ENCODE data around the gene SATL1. TPM values are rescaled to one million over a fixed set of nuclear protein-coding genes. Genes with fewer than 3 reads are reported as not detected.

Gene SATL1
- total RNA-seq, 1 donor from 2014 or later: under 0.01 TPM

DNA sequence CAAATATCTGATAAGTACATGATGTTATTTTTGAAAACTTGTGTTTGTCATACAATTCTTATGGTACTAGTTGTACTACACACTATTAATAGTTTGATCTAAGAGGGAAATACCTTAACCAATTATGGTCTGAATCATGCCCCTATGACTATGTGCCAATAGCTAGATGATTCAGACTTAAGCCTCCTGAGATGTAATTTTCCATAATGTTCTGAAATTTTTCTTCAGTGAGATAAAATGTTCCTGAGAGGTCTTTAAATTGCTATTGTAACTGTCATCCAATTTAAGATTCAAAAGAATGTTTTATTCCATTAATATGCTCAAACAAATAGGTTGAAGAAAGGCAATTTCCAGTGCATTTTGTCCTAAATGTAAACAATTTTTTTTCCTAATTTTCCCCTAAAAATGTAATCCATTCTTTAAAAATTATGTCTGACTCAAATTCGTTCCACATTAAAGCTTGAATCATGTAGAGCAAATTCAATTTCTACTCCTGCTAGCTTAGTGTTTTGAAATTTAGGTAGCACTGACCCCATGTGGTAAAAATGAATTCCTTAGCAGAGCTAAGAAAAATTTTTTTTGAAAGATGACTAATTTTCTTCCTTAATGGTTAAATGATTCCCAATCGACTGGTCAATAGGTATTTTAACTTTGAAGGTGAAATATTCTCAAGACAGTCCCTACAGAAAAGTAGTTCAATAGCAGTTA, 190.8 kb downstream of the SATL1 start:
- no peak overlapping the region for H3K9ac ChIP-seq (ENCODE audit: low read depth in 1 of 3, low read length in 3 of 3)

DNA sequence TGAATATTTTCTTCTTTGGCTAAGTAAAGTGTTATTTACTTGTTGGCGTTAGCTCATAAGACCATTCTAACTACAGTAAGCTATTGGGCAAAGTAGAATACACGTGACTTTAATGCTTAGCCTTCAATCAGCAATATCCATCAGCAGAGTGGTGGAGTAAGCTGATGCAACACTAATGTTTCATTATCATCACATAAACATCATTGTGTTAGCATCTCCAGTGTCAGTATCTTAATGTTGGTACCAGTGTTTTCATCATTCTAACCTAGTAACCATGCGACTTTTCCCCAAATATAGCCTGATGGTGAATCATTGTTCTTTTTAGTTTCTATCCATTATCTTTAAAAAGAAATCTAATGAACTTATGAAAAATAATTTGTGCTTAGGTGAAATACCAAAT, 191.4 kb downstream of the SATL1 start:
- Histone ChIP-seq H3K9ac (ENCODE audit: low read depth in 1 of 3, low read length in 3 of 3) (no peak overlapping the region), H3K27me3 (ENCODE audit: control insufficient read depth in 3 of 3, insufficient read depth in 3 of 3, low read length in 3 of 3) (no peaks in the 10 kb centered on the region), H3K4me3 (ENCODE audit: low read length in 3 of 3) (no peak overlapping the region), H3K27ac (ENCODE audit: low read depth, low read length) (no peak overlapping the region), H3K4me1 (ENCODE audit: control insufficient read depth in 3 of 3, insufficient read depth in 3 of 3, low read length in 3 of 3) (no peaks in the 10 kb centered on the region), H3K9me3 (ENCODE audit: control insufficient read depth in 3 of 3, low read length in 3 of 3) (no peaks in the 10 kb centered on the region), H3K36me3 (ENCODE audit: control insufficient read depth in 3 of 3, insufficient read depth in 3 of 3, low read length in 3 of 3) (no peaks in the 10 kb centered on the region)

More for the DNA sequence above, 190.8 kb downstream of the SATL1 start:
- Histone ChIP-seq H3K27me3 (ENCODE audit: control insufficient read depth in 3 of 3, insufficient read depth in 3 of 3, low read length in 3 of 3) (no peaks in the 10 kb centered on the region), H3K4me1 (ENCODE audit: control insufficient read depth in 3 of 3, insufficient read depth in 3 of 3, low read length in 3 of 3) (no peaks in the 10 kb centered on the region), H3K9me3 (ENCODE audit: control insufficient read depth in 3 of 3, low read length in 3 of 3) (no peaks in the 10 kb centered on the region), H3K36me3 (ENCODE audit: control insufficient read depth in 3 of 3, insufficient read depth in 3 of 3, low read length in 3 of 3) (no peaks in the 10 kb centered on the region), H3K4me3 (ENCODE audit: low read length in 3 of 3) (no peak overlapping the region), H3K27ac (ENCODE audit: low read depth, low read length) (no peak overlapping the region)

DNA sequence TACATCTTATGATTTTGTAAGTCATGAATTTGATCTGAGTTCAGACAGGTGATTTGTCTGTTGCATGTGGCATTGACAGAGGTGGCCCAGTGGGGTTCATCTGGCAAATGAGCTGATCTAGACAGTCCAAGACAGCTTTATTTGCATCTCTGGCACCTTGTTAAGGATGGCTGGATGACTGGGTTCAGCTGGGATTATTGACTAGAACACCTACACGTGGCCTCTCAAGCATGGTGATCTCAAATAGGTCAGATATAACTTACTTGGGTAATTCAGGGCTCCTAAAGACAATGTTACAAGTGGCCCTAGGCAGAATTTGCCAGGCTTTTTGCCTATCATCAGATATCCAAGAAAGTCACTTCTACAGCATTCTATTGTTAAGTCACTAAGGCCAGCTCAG, 192.0 kb downstream of the SATL1 start:
- no peaks in the 10 kb centered on the region for H3K36me3 ChIP-seq (ENCODE audit: control insufficient read depth in 3 of 3, insufficient read depth in 3 of 3, low read length in 3 of 3)
- H3K9me3 ChIP-seq (ENCODE audit: control insufficient read depth in 3 of 3, low read length in 3 of 3): no peaks in the 10 kb centered on the region
- H3K4me3 ChIP-seq (ENCODE audit: low read length in 3 of 3): no peak overlapping the region
- H3K27ac ChIP-seq (ENCODE audit: low read depth, low read length): no peak overlapping the region
- H3K9ac ChIP-seq (ENCODE audit: low read depth in 1 of 3, low read length in 3 of 3): no peak overlapping the region
- no peaks in the 10 kb centered on the region for H3K27me3 ChIP-seq (ENCODE audit: control insufficient read depth in 3 of 3, insufficient read depth in 3 of 3, low read length in 3 of 3)
- no peaks in the 10 kb centered on the region for H3K4me1 ChIP-seq (ENCODE audit: control insufficient read depth in 3 of 3, insufficient read depth in 3 of 3, low read length in 3 of 3)

Other genes starting within 250 kb of the SATL1 start
- 6.8 TPM for gene APOOL, start 239.9 kb downstream of the SATL1 start, total RNA-seq
- 15.7 TPM for gene ZNF711, start 212 bp upstream of the SATL1 start, total RNA-seq
- under 0.01 TPM for gene POF1B, start 135.9 kb upstream of the SATL1 start, total RNA-seq